ENCODE results near the gene CUZD1.
"Not testable (repeated sequence)": the region's sequence is repeated elsewhere in the genome, so short reads cannot be mapped to it uniquely, and the experiment has no call there.

- TF ChIP-seq, protein P1, sequence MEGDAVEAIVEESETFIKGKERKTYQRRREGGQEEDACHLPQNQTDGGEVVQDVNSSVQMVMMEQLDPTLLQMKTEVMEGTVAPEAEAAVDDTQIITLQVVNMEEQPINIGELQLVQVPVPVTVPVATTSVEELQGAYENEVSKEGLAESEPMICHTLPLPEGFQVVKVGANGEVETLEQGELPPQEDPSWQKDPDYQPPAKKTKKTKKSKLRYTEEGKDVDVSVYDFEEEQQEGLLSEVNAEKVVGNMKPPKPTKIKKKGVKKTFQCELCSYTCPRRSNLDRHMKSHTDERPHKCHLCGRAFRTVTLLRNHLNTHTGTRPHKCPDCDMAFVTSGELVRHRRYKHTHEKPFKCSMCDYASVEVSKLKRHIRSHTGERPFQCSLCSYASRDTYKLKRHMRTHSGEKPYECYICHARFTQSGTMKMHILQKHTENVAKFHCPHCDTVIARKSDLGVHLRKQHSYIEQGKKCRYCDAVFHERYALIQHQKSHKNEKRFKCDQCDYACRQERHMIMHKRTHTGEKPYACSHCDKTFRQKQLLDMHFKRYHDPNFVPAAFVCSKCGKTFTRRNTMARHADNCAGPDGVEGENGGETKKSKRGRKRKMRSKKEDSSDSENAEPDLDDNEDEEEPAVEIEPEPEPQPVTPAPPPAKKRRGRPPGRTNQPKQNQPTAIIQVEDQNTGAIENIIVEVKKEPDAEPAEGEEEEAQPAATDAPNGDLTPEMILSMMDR (IDR thresholded peaks at IDR 0.05) = not testable (repeated sequence)
- not testable (repeated sequence) for TF ChIP-seq POLR2A (IDR thresholded peaks at IDR 0.05)
Observed at GRCh38 chr10:122871947-122872346, 26.3 kb upstream of the CUZD1 start.

All from testis (tissue), 2 donors.